Posterior vena cava (tissue), 2 donors: ENCODE results near the gene HDAC7. TPM values are rescaled to one million over a fixed set of nuclear protein-coding genes. Genes with fewer than 3 reads are reported as not detected.

Experiments
- DNase-seq: peaks from one replicate; pipeline ENCODE4 v3.0.0-alpha.2; 2020; ENCODE audit warnings: low spot score
- intact Hi-C, 2 donors: fragments of 100-400 bp; cut with DNase I; formaldehyde crosslinking; loops; one replicate each; pipeline versions ENCODE4 v1.14.1 to v1.14.2; 2022 to 2023
- total RNA-seq, 2 donors: library from RNA; stranded (reverse); fragmentation: NEBNext Ultra II Directional; extraction: Animal tissue kit (Norgen Biotek cat#: 25700); gene quantifications; one replicate each; pipeline ENCODE4 v1.2.1, GENCODE V29; 2021
- donor health status: DM: yes; HTN: yes; CAD: no.
- donor health status: DM: yes; HTN: yes; CAD: no.

HDAC7 gene
- total RNA-seq, 2 donors from 2014 or later: 111 to 126 TPM

DNA sequence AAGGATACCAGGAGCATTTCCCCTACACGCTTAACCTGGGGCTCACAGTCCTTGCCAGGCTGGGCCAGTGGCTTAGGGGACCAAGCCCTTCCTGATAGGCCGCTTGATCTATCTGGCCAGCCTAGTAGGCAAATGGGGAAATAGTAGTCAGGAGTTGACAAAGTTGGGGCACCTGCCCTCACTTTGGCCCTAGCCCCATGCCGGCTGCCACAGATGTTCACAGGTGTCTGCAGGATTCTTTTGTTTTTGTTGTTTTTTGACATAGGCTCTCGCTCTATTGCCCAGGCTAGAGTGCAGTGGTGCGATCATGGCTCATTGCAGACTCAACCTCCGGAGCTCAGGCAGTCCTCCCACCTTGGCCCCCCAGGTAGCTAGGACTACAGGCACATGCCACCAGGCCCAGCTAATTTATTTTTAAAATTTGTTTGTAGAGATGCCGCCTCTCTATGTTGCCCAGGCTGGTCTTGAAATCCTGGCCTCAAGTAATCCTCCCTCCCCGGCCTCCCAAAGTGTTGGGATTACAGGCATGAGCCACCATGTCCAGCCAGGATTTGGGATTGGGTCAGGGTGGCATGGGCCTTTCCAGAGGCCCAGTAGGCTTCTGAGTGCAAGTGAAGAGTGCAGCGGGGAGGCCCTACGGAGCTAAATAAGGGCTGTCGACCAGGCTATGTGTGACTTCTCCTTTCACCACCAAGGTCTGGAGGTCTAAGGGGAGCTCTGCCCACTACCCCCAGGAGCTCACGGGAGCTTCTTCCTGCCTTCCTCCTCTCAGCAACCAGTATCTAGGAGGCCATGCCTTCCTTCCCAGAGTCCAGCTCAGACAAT, 15.5 kb upstream of the HDAC7 start:
- intact Hi-C loops: loop anchor here (5.0 to 10.0 kb wide), 4 partner anchors 33 to 120 kb away; no protein-coding TSS in a partner anchor
- no peak for DNase-seq

DNA sequence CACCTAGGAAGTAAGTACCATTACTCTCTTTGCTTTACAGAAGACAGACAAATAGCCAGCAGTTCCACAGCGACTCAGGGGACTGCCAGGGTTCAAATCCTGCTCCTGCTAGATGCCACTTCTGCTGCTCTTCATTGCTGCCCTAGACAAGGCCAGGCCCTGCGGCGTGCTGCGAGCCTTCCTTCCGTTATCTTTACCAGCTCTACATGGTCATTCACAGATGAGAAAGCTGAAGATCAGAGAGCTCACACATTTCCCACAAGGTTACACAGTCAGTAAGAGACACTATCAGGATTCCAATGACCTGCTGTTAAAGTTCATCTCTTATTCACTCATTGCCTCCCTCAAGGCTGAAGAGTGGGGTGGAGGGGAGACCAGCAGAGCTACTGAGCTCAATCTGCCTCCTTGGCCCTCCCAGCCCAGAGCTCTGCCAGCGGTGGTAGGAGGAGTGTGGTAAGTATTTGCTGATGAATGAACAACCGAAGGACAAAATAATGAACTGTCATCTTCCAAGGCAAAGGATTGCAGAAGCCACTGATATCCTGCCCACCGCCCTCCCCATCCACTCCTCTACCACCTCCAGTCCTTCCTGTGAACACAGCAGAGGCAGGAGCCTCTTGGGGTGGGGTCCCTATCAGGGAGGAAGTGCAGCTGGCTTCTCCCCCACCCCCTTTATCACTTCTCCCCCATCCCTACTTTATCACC, 14.6 kb upstream of the HDAC7 start:
- DNase-seq: no peak
- intact Hi-C loops: loop anchor here (10.0 kb wide), 2 partner anchors 50 to 120 kb away; no protein-coding TSS in a partner anchor

GRCh38 chr12:47833591-47834012, 13.9 kb upstream of the HDAC7 start:
- intact Hi-C loops: loop anchor here (10.0 kb wide), 2 partner anchors 49 to 119 kb away; no protein-coding TSS in a partner anchor
- no peak for DNase-seq

DNA sequence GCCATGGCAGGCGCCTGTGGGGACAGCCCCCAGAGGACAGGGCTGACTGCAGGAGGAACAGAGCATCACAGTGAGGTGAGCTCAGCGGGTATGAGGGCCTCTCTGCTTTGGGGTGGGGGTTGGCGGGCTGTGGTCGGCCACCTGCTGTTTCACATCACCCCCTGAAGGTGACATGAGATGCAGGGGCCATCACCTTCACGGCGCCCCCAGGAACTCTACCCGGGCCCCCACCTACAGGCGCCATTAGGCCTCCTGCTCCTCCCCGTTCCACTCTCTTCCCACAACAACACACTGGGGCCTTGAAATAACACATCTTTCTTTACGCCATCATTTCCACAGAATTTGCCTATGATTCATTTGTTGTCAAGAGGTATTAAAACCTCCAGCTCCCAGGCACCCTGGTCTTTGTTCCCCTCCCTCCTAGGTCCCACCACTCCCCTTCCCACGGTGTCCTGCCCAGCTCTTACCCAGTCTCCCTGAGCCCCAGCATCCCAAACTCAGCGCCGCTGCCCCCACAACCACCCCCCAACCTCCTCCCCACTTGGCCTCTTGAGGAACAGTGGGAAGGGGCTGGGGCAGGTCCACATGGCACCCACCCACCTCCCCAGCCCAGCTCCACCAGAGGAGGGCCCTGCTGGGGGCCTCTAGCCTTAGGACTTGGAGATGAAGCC, 12.7 kb upstream of the HDAC7 start:
- DNase-seq: peak; percentile 35
- intact Hi-C loops: loop anchor here (10.0 kb wide), 2 partner anchors 48 to 118 kb away; no protein-coding TSS in a partner anchor

GRCh38 chr12:47829584-47829983, 9.9 kb upstream of the HDAC7 start:
- intact Hi-C loops: no loop called here
- no peak for DNase-seq

DNA sequence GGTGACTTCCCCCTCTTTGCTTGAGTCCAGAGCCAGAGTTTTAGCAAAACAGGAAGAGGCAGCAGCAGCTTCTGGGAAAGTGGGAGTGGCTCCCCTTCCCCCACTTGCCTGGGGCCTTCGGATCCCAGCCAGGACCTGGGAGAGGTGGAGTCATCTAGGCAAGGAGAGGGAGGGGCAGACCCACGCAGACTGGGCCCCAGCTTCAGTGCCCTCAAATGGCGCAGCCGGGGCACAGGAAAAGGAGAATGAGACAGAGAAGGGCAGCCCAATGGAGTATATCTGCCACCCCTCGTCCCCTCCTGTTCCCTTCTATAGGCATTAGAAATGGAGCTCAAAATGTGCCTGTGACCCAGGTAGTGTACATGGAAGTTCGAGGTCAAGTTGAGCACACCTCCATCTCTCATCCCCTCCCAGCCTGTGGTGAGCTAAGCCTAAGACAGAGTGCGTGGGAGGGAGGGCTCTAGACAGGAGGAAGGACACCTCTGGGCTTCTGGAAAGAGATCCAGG, 9.3 kb upstream of the HDAC7 start:
- intact Hi-C loops: no loop called here
- DNase-seq: peak; percentile 92

DNA sequence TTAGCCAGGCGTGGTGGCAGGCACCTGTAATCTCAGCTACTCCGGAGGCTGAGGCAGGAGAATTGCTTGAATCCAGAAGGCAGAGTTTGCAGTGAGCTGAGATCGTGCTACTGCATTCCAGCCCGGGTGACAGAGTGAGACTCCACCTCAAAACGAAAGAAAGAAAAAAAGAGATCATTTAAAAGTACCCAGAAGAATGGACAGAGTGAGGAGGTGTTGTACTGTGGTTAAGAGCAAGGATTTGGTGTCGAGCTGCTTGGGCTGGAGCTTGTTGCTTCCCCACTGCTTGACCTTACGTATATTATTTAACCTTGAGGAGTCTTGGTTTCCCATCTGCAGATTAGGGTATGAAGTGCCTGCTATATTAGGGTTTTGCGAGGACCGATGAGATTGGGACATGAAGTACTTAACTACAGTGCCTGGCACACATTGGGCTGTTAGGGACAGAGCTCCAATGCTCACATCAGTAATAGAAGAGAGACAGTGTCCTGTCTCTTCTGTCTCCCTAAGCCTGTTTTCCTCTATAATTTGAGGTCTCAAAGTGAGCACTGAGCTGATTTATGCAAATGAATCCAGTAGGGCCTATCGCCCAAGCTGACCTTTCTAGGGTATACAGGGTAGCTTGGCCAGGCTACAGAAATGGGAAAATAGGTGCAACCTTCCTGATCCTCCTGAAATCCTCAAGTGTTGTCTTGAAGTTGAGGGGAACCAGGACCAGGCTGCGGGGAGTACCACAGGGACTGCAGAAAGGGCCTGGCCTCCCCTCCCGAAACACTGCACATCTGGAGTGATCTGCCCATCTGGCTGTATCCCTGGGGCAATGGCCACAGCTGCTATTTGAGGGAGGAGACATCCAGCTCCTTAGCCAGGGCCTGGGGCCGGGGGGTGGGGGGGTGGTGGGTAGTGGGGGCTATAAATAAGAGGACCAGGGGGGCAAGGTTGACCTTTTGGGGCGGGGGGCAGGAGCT, 8.6 kb upstream of the HDAC7 start:
- DNase-seq: peak; percentile 22
- intact Hi-C loops: no loop called here

DNA sequence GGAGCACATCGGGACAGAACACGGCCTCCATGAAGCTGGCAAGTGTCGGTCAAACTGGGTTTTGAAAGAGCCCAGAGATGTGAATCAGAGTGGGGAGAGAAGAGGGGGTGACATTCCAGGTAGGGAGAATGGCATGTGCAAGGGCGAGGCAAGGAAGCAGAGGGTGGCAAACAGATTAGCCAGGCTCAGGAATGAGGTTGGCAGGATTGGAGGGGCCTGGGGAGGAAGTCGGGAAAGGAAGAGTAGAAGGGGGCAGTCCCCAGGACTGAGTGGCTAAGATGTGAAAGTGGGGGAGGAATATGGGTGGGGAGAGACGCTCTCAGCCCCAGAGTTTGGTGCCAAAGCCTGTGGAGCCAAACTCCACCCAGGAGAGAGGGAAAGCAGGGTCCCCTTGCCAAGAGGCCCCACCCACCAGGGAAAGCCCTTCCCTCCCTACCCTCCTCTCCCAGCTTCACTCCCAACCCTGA, 5.5 kb upstream of the HDAC7 start:
- intact Hi-C loops: no loop called here

DNA sequence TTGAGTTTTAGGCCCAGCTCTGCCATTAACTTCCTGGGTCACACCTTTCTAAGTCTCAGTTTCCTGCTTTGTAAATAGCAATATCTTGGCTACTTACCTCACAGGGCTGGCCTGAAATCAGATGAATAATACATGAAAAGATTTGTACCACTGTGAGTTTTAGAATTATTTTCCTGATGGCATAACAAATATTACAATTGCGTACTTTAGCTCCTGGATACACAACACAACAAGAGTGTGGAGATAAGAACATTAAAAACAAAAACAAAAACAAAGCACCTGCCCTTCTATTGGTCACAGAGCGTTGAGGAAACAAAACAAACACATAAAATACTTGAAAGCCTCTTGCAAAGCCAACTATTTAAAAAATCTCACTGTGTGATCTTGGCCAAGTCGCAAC, 4.9 kb upstream of the HDAC7 start:
- intact Hi-C loops: no loop called here
- DNase-seq: peak; percentile 25

More for the DNA sequence above, 5.5 kb upstream of the HDAC7 start:
- peak; percentile 87 for DNase-seq

DNA sequence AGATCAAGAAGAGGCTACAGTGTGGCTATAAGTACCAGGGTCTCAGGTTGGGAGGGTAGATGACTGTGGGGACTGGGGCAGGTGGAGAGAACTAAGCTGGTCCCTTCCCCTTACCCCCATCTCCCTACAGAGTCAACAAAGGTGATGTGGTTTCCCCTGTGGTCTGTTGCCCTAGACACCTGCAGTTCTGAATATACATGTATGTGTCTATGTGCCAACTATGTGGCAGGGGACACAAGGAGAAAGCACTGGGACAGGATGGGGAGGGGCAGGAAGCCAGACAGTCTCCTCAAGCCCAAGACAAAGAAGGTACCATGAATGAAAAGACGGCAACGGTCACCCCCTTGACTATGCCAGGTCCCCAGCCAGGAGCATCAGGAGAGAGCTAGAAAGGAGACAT, 4.5 kb upstream of the HDAC7 start:
- intact Hi-C loops: no loop called here
- peak; percentile 49 for DNase-seq

DNA sequence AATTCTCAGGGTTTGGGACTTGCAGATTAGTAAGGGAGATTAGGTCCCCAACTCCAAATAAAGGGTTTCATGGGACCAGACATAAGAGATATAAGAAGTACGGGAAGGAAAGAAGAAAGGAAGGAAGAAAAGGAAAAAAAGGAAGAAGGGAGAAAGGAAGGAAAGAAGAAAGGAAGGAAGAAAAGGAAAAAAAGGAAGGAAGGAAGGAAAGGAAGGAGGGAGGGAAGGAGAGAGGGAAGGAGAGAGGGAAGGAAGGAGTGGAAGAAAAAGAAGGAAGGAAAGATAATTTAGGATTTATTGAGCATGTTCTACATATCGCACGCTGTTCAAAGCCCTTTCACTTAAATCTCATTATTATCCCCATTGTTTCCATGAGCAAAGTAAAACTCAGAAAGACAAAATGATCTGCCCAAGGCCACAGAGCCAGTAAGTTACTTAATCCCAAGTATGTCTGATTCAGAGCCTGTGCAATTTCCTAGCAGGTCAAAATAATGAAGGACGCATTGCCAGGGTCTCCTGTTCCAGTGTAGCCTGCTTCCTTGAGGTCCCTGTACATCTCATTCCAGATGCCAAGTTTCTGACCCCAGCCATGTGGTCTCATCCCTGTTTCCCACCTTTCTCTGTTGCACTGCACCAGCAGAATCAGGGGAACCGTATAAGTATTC, 3.9 kb upstream of the HDAC7 start:
- DNase-seq: no peak
- intact Hi-C loops: no loop called here

DNA sequence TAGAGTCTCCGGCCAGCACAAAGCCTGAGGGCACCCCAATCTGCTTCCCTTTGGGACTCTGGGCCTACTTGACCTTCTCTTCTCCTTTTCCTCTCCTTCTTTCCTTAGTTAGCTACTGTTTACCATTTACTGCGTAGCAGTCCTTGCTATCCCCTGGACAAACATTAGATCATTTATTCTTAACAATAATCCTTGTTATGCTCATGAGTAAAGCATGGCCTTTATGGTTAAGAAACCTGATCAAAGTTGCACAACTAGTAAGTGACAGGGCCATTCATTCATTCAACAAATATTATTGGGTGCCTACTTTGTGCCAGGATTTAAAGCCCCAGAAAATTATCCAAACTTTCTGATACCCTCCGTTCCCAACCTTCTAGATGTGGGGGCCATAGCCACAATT, 3.2 kb upstream of the HDAC7 start:
- peak; percentile 50 for DNase-seq
- intact Hi-C loops: no loop called here

GRCh38 chr12:47822401-47822800, 2.7 kb upstream of the HDAC7 start:
- intact Hi-C loops: no loop called here
- no peak for DNase-seq

GRCh38 chr12:47821346-47821706, 1.6 kb upstream of the HDAC7 start:
- intact Hi-C loops: no loop called here
- no peak for DNase-seq

DNA sequence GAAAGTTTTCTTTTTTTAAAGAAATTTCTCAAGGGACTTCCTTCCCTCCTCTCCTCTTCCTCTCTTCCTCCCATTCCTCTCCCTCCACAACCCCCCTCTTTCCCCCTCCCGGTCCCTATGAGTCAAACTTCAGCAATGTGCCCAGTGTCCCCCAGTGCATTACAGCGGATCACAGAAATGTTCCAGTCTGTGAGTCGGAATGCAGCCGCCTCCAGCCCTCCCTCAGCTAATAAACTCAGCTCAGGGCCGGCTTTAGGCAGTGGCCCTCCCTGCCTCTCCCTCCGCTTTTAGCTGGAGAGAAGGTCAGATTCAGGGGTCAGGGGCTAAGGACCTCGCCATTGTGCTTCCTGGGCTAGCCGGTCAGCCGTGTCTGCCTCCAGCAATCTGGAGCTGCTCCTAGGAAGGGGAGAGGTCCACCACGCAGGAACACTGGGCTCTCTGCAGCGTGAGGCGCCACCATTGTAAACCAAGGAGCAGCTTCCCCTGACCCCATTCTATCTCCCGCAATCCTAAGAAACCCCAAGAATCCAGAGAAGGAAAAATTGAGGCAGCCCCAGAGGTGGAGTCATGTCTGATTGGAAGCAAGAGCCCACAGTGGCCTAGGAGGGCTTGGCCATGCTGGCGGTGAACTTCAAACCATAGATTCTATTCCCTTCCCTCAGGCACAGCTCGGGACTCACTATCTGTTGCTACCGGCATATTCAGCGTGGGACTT, 1.1 kb upstream of the HDAC7 start:
- intact Hi-C loops: no loop called here
- peak; percentile 95 for DNase-seq

- DNase-seq: peak; percentile 93
- intact Hi-C loops: no loop called here
These were observed 386 bp downstream of the HDAC7 start for GRCh38 chr12:47819138-47819895.
